Neuronal stem cell (in vitro differentiated cells): ENCODE measurements around the gene RPUSD4.

Experiments
- DNase-seq: peaks from one replicate; pipeline ENCODE4 v3.0.0-alpha.2; 2013; ENCODE audit warnings: low spot score
- H2AFZ ChIP-seq: one replicate; pipeline ENCODE4 v1.6.1; 2013; ENCODE audit warnings: mild to moderate bottlenecking, low read length, inconsistent platforms
- H2AK5ac ChIP-seq: 2 replicates; pipeline ENCODE4 v1.6.1; 2013; ENCODE audit warnings: low read depth, mild to moderate bottlenecking, inconsistent platforms, low read length, moderate library complexity, mixed read lengths
- H2BK120ac ChIP-seq: 2 replicates; pipeline ENCODE4 v1.6.1; 2013; ENCODE audit warnings: low read depth, mild to moderate bottlenecking, inconsistent platforms, low read length, moderate library complexity, mixed read lengths
- H2BK12ac ChIP-seq: one replicate; pipeline ENCODE4 v1.6.1; 2013; ENCODE audit warnings: low read length, inconsistent platforms
- H2BK15ac ChIP-seq: 2 replicates; pipeline ENCODE4 v1.6.1; 2013; ENCODE audit warnings: mild to moderate bottlenecking, low read length, inconsistent platforms, mixed read lengths
- H2BK5ac ChIP-seq: one replicate; pipeline ENCODE4 v1.6.1; 2013; ENCODE audit warnings: inconsistent platforms, mild to moderate bottlenecking, low read length, moderate library complexity
- H3K14ac ChIP-seq: one replicate; pipeline ENCODE4 v1.6.1; 2013; ENCODE audit warnings: low read length, inconsistent platforms
- H3K18ac ChIP-seq: 2 replicates; pipeline ENCODE4 v1.6.1; 2013; ENCODE audit warnings: low read length, inconsistent platforms
- H3K23ac ChIP-seq: 2 replicates; pipeline ENCODE4 v1.6.1; 2013; ENCODE audit warnings: low read depth, mild to moderate bottlenecking, mixed read lengths, low read length, inconsistent platforms; ENCODE audit not compliant: poor library complexity
- H3K27ac ChIP-seq: replicated peaks from 3 replicates; pipeline ENCODE4 v1.5.1; 2013; ENCODE audit warnings: low read length, inconsistent platforms
- H3K27me3 ChIP-seq, 3 experiments: 2 replicates each; pipeline ENCODE4 v1.6.1; 2013; ENCODE audit warnings: low read length in 3 of 3, mild to moderate bottlenecking in 2 of 3, inconsistent platforms in 1 of 3, low read depth in 1 of 3, mixed read lengths in 1 of 3, moderate library complexity in 1 of 3; ENCODE audit not compliant: control insufficient read depth in 3 of 3, insufficient read depth in 3 of 3
- H3K36me3 ChIP-seq, 2 donors: replicated peaks in 1 of 2; 2 replicates each; pipeline ENCODE4 v1.6.1; 2013; ENCODE audit warnings: low read length in 2 of 2; ENCODE audit not compliant: control insufficient read depth in 2 of 2, insufficient read depth in 2 of 2
- H3K4ac ChIP-seq: 2 replicates; pipeline ENCODE4 v1.6.1; 2013; ENCODE audit warnings: inconsistent platforms, mild to moderate bottlenecking, low read length, moderate library complexity
- H3K4me1 ChIP-seq, 2 donors: 1 replicate in 1 of 2; 2 replicates in 1 of 2; pipeline ENCODE4 v1.6.1; 2013; ENCODE audit warnings: low read length in 2 of 2, low read depth in 1 of 2; ENCODE audit not compliant: control insufficient read depth in 2 of 2, insufficient read depth in 1 of 2
- H3K4me2 ChIP-seq: one replicate; pipeline ENCODE4 v1.6.1; 2013; ENCODE audit warnings: mild to moderate bottlenecking, low read length, inconsistent platforms; ENCODE audit not compliant: insufficient read depth, poor library complexity, severe bottlenecking
- H3K4me3 ChIP-seq, 2 donors: 2 replicates each; pipeline ENCODE4 v1.5.1; 2013; ENCODE audit warnings: low read length in 2 of 2, mild to moderate bottlenecking in 2 of 2, inconsistent platforms in 1 of 2, moderate library complexity in 1 of 2
- H3K79me1 ChIP-seq: one replicate; pipeline ENCODE4 v1.6.1; 2013; ENCODE audit warnings: low read depth, mild to moderate bottlenecking, inconsistent platforms, low read length, moderate library complexity
- H3K9ac ChIP-seq: one replicate; pipeline ENCODE4 v1.6.1; 2013; ENCODE audit warnings: mild to moderate bottlenecking, low read depth, low read length, inconsistent platforms; ENCODE audit not compliant: poor library complexity
- H3K9me3 ChIP-seq, 2 donors: replicated peaks in 1 of 2; 2 replicates each; pipeline versions ENCODE3 to v1.6.1; 2013; ENCODE audit warnings: low read length in 2 of 2, mild to moderate bottlenecking in 2 of 2, inconsistent platforms in 1 of 2, low read depth in 1 of 2, mixed read lengths in 1 of 2, moderate library complexity in 1 of 2; ENCODE audit not compliant: control insufficient read depth in 2 of 2, insufficient read depth in 1 of 2
- H4K8ac ChIP-seq: one replicate; pipeline ENCODE4 v1.6.1; 2013; ENCODE audit warnings: low read depth, mild to moderate bottlenecking, inconsistent platforms, low read length, moderate library complexity
- H4K91ac ChIP-seq: one replicate; pipeline ENCODE4 v1.6.1; 2013; ENCODE audit warnings: low read length, low read depth, mild to moderate bottlenecking, inconsistent platforms; ENCODE audit not compliant: poor library complexity
- WGBS, 2 donors: extraction: QIAGEN DNeasy Blood & Tissue Kit; methylation state at CpG; one replicate each; pipeline ENCODE4 v1.1.7; 2013; ENCODE audit warnings: missing lambda C conversion rate in 2 of 2, mixed read lengths in 1 of 2; ENCODE audit not compliant: insufficient read length in 2 of 2, insufficient replicate concordance in 1 of 2; ENCODE audit errors: extremely low coverage in 2 of 2; 5-methylcytosine and 5-hydroxymethylcytosine counted together

RPUSD4 gene

DNA sequence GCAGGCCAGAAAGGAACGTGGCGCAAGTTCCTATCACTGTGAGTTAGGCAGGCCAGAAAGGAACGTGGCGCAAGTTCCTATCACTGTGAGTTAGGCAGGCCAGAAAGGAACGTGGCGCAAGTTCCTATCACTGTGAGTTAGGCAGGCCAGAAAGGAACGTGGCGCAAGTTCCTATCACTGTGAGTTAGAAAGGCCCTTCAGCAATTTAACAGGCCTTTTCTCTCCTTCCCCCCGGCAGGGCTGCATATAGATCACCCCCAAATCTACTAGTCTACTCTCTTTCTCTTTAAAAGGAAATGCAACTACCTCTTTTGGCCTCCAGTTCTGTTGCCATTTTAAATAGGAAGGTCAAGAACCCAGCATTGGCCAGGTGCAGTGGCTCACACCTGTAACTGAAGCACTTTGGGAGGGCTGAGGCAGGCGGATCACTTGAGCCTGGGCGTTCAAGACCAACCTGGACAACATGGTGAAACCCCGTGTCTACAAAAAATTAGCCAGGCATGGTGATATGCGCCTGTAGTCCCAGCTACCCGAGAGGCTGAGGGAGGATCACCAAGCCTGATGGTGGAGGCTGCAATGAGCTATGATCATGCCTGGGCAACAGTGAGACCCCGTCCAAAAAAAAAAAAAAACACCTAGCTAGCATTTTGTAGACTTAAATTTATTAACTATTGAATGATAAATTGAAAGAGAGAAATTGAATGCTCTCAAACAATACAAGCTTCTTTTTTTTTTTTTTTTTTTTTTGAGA, 15.1 kb upstream of the RPUSD4 start:
- Histone ChIP-seq H3K4me3 (no peak overlapping the region), H3K27ac (no peak overlapping the region), H2BK15ac (no peak overlapping the region), H3K14ac (no peak overlapping the region), H2AK5ac (no peak overlapping the region), H2AFZ (no peak overlapping the region), H2BK120ac (no peak overlapping the region), H3K4me2 (no peak overlapping the region), H2BK12ac (no peak overlapping the region), H3K27me3 (no peaks in the 10 kb centered on the region), H3K18ac (no peak overlapping the region), H3K79me1 (peaks cover 7% of the 10 kb centered on the region), H4K8ac (no peak overlapping the region), H4K91ac (no peak overlapping the region), H3K36me3 (peaks cover 0 to 3% of the 10 kb centered on the region in 2 donors), H3K23ac (no peak overlapping the region), H3K4me1 (no peaks in the 10 kb centered on the region), H3K9me3 (peaks cover 0 to 11% of the 10 kb centered on the region in 2 donors), H2BK5ac (no peak overlapping the region), H3K9ac (no peak overlapping the region), H3K4ac (no peak overlapping the region)
- no peak for DNase-seq
- no CpG with 5 or more reads among the region's 15 CpGs for WGBS, 2 donors

DNA sequence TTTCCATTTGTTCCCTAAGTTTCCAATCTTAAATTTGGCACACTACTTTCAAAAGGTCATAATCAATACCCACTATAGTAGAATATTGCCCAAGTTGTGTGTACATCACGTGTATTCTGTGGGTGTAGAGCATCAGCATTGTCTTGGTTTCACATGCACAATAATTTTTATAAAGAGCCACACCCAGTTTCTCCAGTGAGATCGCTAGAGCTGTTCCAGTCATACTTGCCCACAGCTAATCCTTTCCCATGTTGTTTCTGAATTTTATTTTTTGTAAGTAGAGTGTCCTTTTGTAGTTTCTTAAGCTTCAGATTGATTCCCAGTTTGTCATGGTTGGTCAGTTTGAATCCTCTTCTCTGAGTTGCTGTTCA, 13.8 kb upstream of the RPUSD4 start:
- Histone ChIP-seq H2BK120ac (no peak overlapping the region), H4K91ac (no peak overlapping the region), H4K8ac (no peak overlapping the region), H3K14ac (no peak overlapping the region), H3K4ac (no peak overlapping the region), H3K4me2 (no peak overlapping the region), H3K23ac (no peak overlapping the region), H2AK5ac (no peak overlapping the region), H3K4me3 (no peak overlapping the region), H2BK12ac (no peak overlapping the region), H3K36me3 (peaks cover 0 to 3% of the 10 kb centered on the region in 2 donors), H3K9me3 (peaks cover 0 to 11% of the 10 kb centered on the region in 2 donors), H2BK5ac (no peak overlapping the region), H3K79me1 (peaks cover 7% of the 10 kb centered on the region), H3K18ac (no peak overlapping the region), H2BK15ac (no peak overlapping the region), H2AFZ (no peak overlapping the region), H3K4me1 (no peaks in the 10 kb centered on the region), H3K27ac (no peak overlapping the region), H3K9ac (no peak overlapping the region), H3K27me3 (no peaks in the 10 kb centered on the region)
- DNase-seq = no peak
- WGBS, 2 donors = no CpG with 5 or more reads among the region's 2 CpGs

- Histone ChIP-seq H2AFZ (no peak overlapping the region), H2AK5ac (no peak overlapping the region), H3K18ac (no peak overlapping the region), H2BK12ac (no peak overlapping the region), H3K4ac (no peak overlapping the region), H3K27ac (no peak overlapping the region), H2BK5ac (no peak overlapping the region), H4K91ac (no peak overlapping the region), H3K36me3 (peaks cover 0 to 3% of the 10 kb centered on the region in 2 donors), H3K4me3 (no peak overlapping the region), H3K9ac (no peak overlapping the region), H3K27me3 (no peaks in the 10 kb centered on the region), H3K79me1 (peaks cover 7% of the 10 kb centered on the region), H2BK120ac (no peak overlapping the region), H3K14ac (no peak overlapping the region), H3K23ac (no peak overlapping the region), H2BK15ac (no peak overlapping the region), H3K4me2 (no peak overlapping the region), H3K9me3 (peaks cover 0 to 11% of the 10 kb centered on the region in 2 donors), H4K8ac (no peak overlapping the region), H3K4me1 (no peaks in the 10 kb centered on the region)
- DNase-seq = no peak
- no CpG with 5 or more reads among the region's 6 CpGs for WGBS, 2 donors
Observed at GRCh38 chr11:126224647-126225294, 13.3 kb upstream of the RPUSD4 start.

DNA sequence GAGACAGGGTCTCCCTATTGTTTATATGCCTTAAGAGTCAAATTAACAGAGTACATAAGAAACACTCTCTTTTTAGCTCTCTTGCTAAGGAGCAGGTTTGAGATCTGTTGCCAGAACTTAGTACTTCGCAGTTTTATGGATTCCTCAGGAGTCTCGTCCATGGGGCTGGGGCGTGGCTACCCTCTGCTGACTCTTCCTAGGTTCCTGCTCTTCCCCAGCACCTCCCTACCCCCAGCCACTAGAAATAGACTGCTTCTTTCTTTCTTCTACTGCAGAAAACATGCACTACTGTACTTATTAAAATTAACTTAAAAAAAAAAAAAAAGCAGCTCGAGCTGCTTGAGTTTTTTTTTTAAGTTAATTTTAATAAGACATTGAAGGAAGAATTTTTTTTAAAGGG, 8.1 kb upstream of the RPUSD4 start:
- Histone ChIP-seq H3K27me3 (no peaks in the 10 kb centered on the region), H3K4me2 (no peak overlapping the region), H3K9ac (no peak overlapping the region), H3K27ac (no peak overlapping the region), H2AK5ac (no peak overlapping the region), H2BK5ac (no peak overlapping the region), H3K4ac (no peak overlapping the region), H2BK12ac (no peak overlapping the region), H2BK120ac (no peak overlapping the region), H3K79me1 (peaks cover 7% of the 10 kb centered on the region), H3K9me3 (no peaks in the 10 kb centered on the region), H3K36me3 (no peaks in the 10 kb centered on the region), H2BK15ac (no peak overlapping the region), H3K4me1 (no peaks in the 10 kb centered on the region), H3K14ac (no peak overlapping the region), H3K4me3 (no peak overlapping the region), H2AFZ (no peak overlapping the region), H3K23ac (no peak overlapping the region), H4K8ac (no peak overlapping the region), H3K18ac (no peak overlapping the region), H4K91ac (no peak overlapping the region)
- no CpG with 5 or more reads among the region's 4 CpGs for WGBS, 2 donors
- DNase-seq = no peak
